Fibroblast of lung (primary cell): ENCODE data around the gene GALNT12. TPM values are rescaled to one million over a fixed set of nuclear protein-coding genes. Genes with fewer than 3 reads are reported as not detected.

Source experiments
- DNase-seq, 2 donors: peaks; one replicate each; pipeline versions ENCODE4 v3.0.0 to v3.0.0-alpha.2; 2010; ENCODE audit warnings: low read depth in 2 of 2
- H2AFZ ChIP-seq: 2 replicates; pipeline ENCODE4 v1.5.1; 2012; ENCODE audit warnings: low read length, control low read depth, inconsistent platforms
- H3K27ac ChIP-seq: 2 replicates; pipeline ENCODE4 v1.5.1; 2011; ENCODE audit warnings: low read length, control low read depth; ENCODE audit not compliant: insufficient read depth
- H3K27me3 ChIP-seq: 2 replicates; pipeline ENCODE4 v1.5.1; 2011; ENCODE audit warnings: mild to moderate bottlenecking, low read length; ENCODE audit not compliant: control insufficient read depth, insufficient read depth
- H3K36me3 ChIP-seq: 2 replicates; pipeline ENCODE4 v1.5.1; 2011; ENCODE audit warnings: low read length; ENCODE audit not compliant: control insufficient read depth, insufficient read depth
- H3K4me1 ChIP-seq: 2 replicates; pipeline ENCODE4 v1.5.1; 2011; ENCODE audit warnings: low read length; ENCODE audit not compliant: control insufficient read depth, insufficient read depth; ENCODE audit errors: extremely low read depth
- H3K4me2 ChIP-seq: 2 replicates; pipeline ENCODE4 v1.5.1; 2011; ENCODE audit warnings: low read length, control low read depth; ENCODE audit not compliant: insufficient read depth; ENCODE audit errors: extremely low read depth
- H3K4me3 ChIP-seq, 4 experiments: fragments of 200-600 bp in 1 of 4; sonication (generic) in 1 of 4; replicated peaks in 1 of 4; 2 replicates each; pipeline ENCODE4 v1.5.1; 2011 to 2016; ENCODE audit warnings: low read length in 4 of 4, low read depth in 3 of 4, mild to moderate bottlenecking in 3 of 4, control low read depth in 2 of 4, inconsistent platforms in 1 of 4, mixed read lengths in 1 of 4; ENCODE audit not compliant: insufficient read depth in 1 of 4; ENCODE audit errors: control extremely low read depth in 1 of 4
- H3K79me2 ChIP-seq: 2 replicates; pipeline ENCODE4 v1.5.1; 2012; ENCODE audit warnings: mild to moderate bottlenecking, low read length, inconsistent platforms; ENCODE audit not compliant: control insufficient read depth, insufficient read depth
- H3K9ac ChIP-seq: 2 replicates; pipeline ENCODE4 v1.5.1; 2011; ENCODE audit warnings: mild to moderate bottlenecking, low read length, control low read depth; ENCODE audit not compliant: insufficient read depth
- H3K9me3 ChIP-seq: 2 replicates; pipeline ENCODE4 v1.5.1; 2012; ENCODE audit warnings: low read depth, low read length; ENCODE audit not compliant: control insufficient read depth, insufficient read depth
- H4K20me1 ChIP-seq: 2 replicates; pipeline ENCODE4 v1.5.1; 2011; ENCODE audit warnings: low read length; ENCODE audit not compliant: control insufficient read depth, insufficient read depth; ENCODE audit errors: extremely low read depth
- CTCF ChIP-seq, 2 donors: IDR thresholded peaks in 1 of 2; conservative IDR thresholded peaks in 1 of 2; 1 replicate in 1 of 2; 2 replicates in 1 of 2; pipeline ENCODE4 v1.5.1; 2011 to 2012; ENCODE audit warnings: low read length in 2 of 2, control low read depth in 1 of 2, inconsistent platforms in 1 of 2, low read depth in 1 of 2, mild to moderate bottlenecking in 1 of 2
- EZH2 ChIP-seq: IDR thresholded peaks from 2 replicates; pipeline ENCODE4 v1.5.1; 2012; ENCODE audit warnings: low read length, control low read depth, mild to moderate bottlenecking; ENCODE audit errors: missing control alignments
- polyA plus RNA-seq, 2 donors: library from polyadenylated mRNA; depleted of rRNA in 1 of 2; stranded (reverse) in 1 of 2; unstranded in 1 of 2; fragments of >200 nt; gene quantifications; 2 replicates each; pipeline ENCODE4 v1.2.1, GENCODE V29; 2011 to 2012; ENCODE audit warnings: missing spikeins in 1 of 2
- total RNA-seq: library from RNA; depleted of rRNA; stranded (reverse); fragments of >200 nt; gene quantifications from 2 replicates; pipeline ENCODE4 v1.2.1, GENCODE V29; 2014

Gene GALNT12
- total and polyA plus RNA-seq, 2 donors (not counting 1 experiment from before 2014, with no cell fraction given) = 9.4 to 18.2 TPM

- H3K27ac ChIP-seq = no peak overlapping the region
- H3K27me3 ChIP-seq = no peaks in the 10 kb centered on the region
- TF ChIP-seq EZH2 (no peak), CTCF (conservative IDR thresholded peaks at IDR 0.05 in 1 of 2, IDR thresholded peaks at IDR 0.05 in 1 of 2; ENCODE audit: low read depth in 1 of 2, low read length in 2 of 2) (no peak)
- H3K4me3 ChIP-seq = no peak overlapping the region
- no peak overlapping the region for H3K4me2 ChIP-seq
- no peaks in the 10 kb centered on the region for H4K20me1 ChIP-seq
- H3K9ac ChIP-seq = no peak overlapping the region
- DNase-seq = peak in 1 of 2 donors; percentile 29
- peaks cover 11% of the 10 kb centered on the region for H3K79me2 ChIP-seq
- peaks cover 9% of the 10 kb centered on the region for H3K4me1 ChIP-seq
- no peaks in the 10 kb centered on the region for H3K36me3 ChIP-seq
- H3K9me3 ChIP-seq = no peaks in the 10 kb centered on the region
- no peak overlapping the region for H2AFZ ChIP-seq
These were observed 15.6 kb upstream of the GALNT12 start for GRCh38 chr9:98791608-98792490.

- no peak for TF ChIP-seq CTCF (conservative IDR thresholded peaks at IDR 0.05 in 1 of 2, IDR thresholded peaks at IDR 0.05 in 1 of 2; ENCODE audit: low read depth in 1 of 2, low read length in 2 of 2)
- no peak for TF ChIP-seq EZH2
- no peaks in the 10 kb centered on the region for H3K36me3 ChIP-seq
- no peak overlapping the region for H3K4me3 ChIP-seq
- no peak for DNase-seq
- no peaks in the 10 kb centered on the region for H4K20me1 ChIP-seq
- H3K9ac ChIP-seq = no peak overlapping the region
- no peak overlapping the region for H3K27ac ChIP-seq
- H2AFZ ChIP-seq = no peak overlapping the region
- peaks cover 9% of the 10 kb centered on the region for H3K4me1 ChIP-seq
- peaks cover 11% of the 10 kb centered on the region for H3K79me2 ChIP-seq
- no peaks in the 10 kb centered on the region for H3K9me3 ChIP-seq
- H3K4me2 ChIP-seq = no peak overlapping the region
- H3K27me3 ChIP-seq = no peaks in the 10 kb centered on the region
These were observed 14.4 kb upstream of the GALNT12 start for GRCh38 chr9:98793031-98793430.

GRCh38 chr9:98794802-98795201, 12.7 kb upstream of the GALNT12 start:
- Histone ChIP-seq H3K27me3 (no peaks in the 10 kb centered on the region), H3K9me3 (no peaks in the 10 kb centered on the region), H3K9ac (no peak overlapping the region), H3K36me3 (no peaks in the 10 kb centered on the region), H3K4me3 (no peak overlapping the region), H3K4me2 (peak overlapping the region; percentile 95), H4K20me1 (no peaks in the 10 kb centered on the region), H3K27ac (no peak overlapping the region), H3K79me2 (peaks cover 11% of the 10 kb centered on the region), H2AFZ (no peak overlapping the region), H3K4me1 (peaks cover 9% of the 10 kb centered on the region)
- no peak for DNase-seq
- TF ChIP-seq EZH2 (no peak), CTCF (conservative IDR thresholded peaks at IDR 0.05 in 1 of 2, IDR thresholded peaks at IDR 0.05 in 1 of 2; ENCODE audit: low read depth in 1 of 2, low read length in 2 of 2) (no peak)
